ENCODE results near the gene LIPC. TPM values are rescaled to one million over a fixed set of nuclear protein-coding genes. Genes with fewer than 3 reads are reported as not detected.

LIPC gene
- total RNA-seq, 3 donors from 2014 or later (not counting 1 experiment from before 2014, with no cell fraction given), result 5.3 to 7.1 (median 5.3) TPM

- ATAC-seq (peak in 1 of 3 donors; percentile 24), DNase-seq (no peak)
- TF ChIP-seq, protein P1, sequence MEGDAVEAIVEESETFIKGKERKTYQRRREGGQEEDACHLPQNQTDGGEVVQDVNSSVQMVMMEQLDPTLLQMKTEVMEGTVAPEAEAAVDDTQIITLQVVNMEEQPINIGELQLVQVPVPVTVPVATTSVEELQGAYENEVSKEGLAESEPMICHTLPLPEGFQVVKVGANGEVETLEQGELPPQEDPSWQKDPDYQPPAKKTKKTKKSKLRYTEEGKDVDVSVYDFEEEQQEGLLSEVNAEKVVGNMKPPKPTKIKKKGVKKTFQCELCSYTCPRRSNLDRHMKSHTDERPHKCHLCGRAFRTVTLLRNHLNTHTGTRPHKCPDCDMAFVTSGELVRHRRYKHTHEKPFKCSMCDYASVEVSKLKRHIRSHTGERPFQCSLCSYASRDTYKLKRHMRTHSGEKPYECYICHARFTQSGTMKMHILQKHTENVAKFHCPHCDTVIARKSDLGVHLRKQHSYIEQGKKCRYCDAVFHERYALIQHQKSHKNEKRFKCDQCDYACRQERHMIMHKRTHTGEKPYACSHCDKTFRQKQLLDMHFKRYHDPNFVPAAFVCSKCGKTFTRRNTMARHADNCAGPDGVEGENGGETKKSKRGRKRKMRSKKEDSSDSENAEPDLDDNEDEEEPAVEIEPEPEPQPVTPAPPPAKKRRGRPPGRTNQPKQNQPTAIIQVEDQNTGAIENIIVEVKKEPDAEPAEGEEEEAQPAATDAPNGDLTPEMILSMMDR (IDR thresholded peaks at IDR 0.05), result no peak
- Histone ChIP-seq H3K27me3 (ENCODE audit: control insufficient read depth, insufficient read depth, low read length) (no peaks in the 10 kb centered on the region), H3K4me1 (ENCODE audit: control insufficient read depth, insufficient read depth, low read length) (peaks cover 9% of the 10 kb centered on the region), H3K27ac (ENCODE audit: low read length) (no peak overlapping the region), H3K9me3 (ENCODE audit: control insufficient read depth, insufficient read depth, low read length) (no peaks in the 10 kb centered on the region), H3K4me3 (ENCODE audit: low read length) (no peak overlapping the region), H3K36me3 (ENCODE audit: control insufficient read depth, insufficient read depth, low read length) (no peaks in the 10 kb centered on the region)
- H3K4me1 Mint-ChIP-seq, result peaks cover 37 to 44% of the 10 kb centered on the region in 2 donors
- no peak overlapping the region for H3K4me3 Mint-ChIP-seq
- 98% methylated on average over 6 of the region's 6 CpGs for WGBS (ENCODE audit: insufficient coverage)
- H3K9me3 Mint-ChIP-seq, result no peaks in the 10 kb centered on the region
- H3K27me3 Mint-ChIP-seq (ENCODE audit: low read depth in 2 of 2), result no peaks in the 10 kb centered on the region
- no peak overlapping the region for H3K27ac Mint-ChIP-seq
- H3K36me3 Mint-ChIP-seq, result no peaks in the 10 kb centered on the region
- intact Hi-C loops (cut with micrococcal nuclease), result no loop called here
Measured at GRCh38 chr15:58504674-58505234, 73.0 kb downstream of the LIPC start.

DNA sequence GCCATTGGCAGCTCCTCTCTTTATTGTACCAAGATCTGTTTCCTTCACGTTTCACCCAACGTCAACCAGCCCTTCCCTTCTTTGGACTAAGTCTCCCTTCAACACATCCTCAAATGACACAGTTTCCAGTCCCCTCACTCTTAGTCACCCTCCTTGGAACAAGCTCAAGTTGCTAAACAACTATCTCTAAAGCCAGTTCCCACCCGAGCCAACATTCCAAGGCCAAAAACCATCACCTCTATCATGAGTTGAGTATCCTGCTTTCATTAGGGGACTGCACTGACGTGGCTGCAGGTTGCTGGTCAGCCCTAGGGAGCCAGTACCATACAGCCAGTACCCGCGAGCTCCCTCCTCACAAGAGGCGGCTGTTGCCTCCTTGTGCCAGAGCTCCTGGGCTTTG, 73.8 kb downstream of the LIPC start:
- intact Hi-C loops (cut with micrococcal nuclease), result no loop called here
- Histone ChIP-seq H3K27me3 (ENCODE audit: control insufficient read depth, insufficient read depth, low read length) (no peaks in the 10 kb centered on the region), H3K4me3 (ENCODE audit: low read length) (no peak overlapping the region), H3K4me1 (ENCODE audit: control insufficient read depth, insufficient read depth, low read length) (peaks cover 9% of the 10 kb centered on the region), H3K36me3 (ENCODE audit: control insufficient read depth, insufficient read depth, low read length) (no peaks in the 10 kb centered on the region), H3K9me3 (ENCODE audit: control insufficient read depth, insufficient read depth, low read length) (no peaks in the 10 kb centered on the region), H3K27ac (ENCODE audit: low read length) (no peak overlapping the region)
- H3K27me3 Mint-ChIP-seq (ENCODE audit: low read depth in 2 of 2), result no peaks in the 10 kb centered on the region
- H3K27ac Mint-ChIP-seq, result peak overlapping the region in 1 of 2 donors; percentile 72
- ATAC-seq (no peak), DNase-seq (no peak)
- TF ChIP-seq, protein P1 (IDR thresholded peaks at IDR 0.05), result no peak
- no peak overlapping the region for H3K4me3 Mint-ChIP-seq
- H3K4me1 Mint-ChIP-seq, result peaks cover 33 to 37% of the 10 kb centered on the region in 2 donors
- no peaks in the 10 kb centered on the region for H3K9me3 Mint-ChIP-seq
- WGBS (ENCODE audit: insufficient coverage), result 91% methylated on average over 7 of the region's 7 CpGs
- no peaks in the 10 kb centered on the region for H3K36me3 Mint-ChIP-seq

DNA sequence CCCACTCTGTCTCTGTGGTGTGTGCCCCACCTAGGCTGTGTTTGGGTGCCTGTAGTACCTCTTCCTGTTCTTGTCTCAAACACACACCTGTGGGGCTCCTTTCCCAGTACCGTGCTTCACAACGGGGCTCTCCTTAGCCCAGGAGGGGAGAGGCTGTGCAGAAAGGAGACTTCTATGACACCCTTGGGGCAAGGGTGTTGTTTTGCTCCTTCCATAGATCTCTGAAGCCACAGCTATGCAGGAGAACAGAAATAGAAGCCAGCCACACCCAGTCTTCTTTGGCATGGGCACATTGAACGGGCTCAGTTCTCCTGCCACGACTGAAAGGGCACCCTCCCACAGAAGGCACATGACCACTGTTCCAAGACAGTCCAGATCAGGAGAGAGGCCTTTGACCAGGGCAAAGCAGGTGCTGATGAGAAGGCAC, 74.3 kb downstream of the LIPC start:
- Histone ChIP-seq H3K4me3 (ENCODE audit: low read length) (no peak overlapping the region), H3K9me3 (ENCODE audit: control insufficient read depth, insufficient read depth, low read length) (no peaks in the 10 kb centered on the region), H3K27me3 (ENCODE audit: control insufficient read depth, insufficient read depth, low read length) (no peaks in the 10 kb centered on the region), H3K4me1 (ENCODE audit: control insufficient read depth, insufficient read depth, low read length) (peaks cover 9% of the 10 kb centered on the region), H3K27ac (ENCODE audit: low read length) (no peak overlapping the region), H3K36me3 (ENCODE audit: control insufficient read depth, insufficient read depth, low read length) (no peaks in the 10 kb centered on the region)
- Mint-ChIP-seq H3K9me3 (no peaks in the 10 kb centered on the region), H3K4me1 (peaks cover 29 to 33% of the 10 kb centered on the region in 2 donors), H3K27ac (peak overlapping the region in 1 of 2 donors; percentile 72), H3K36me3 (no peaks in the 10 kb centered on the region), H3K4me3 (no peak overlapping the region), H3K27me3 (ENCODE audit: low read depth in 2 of 2) (no peaks in the 10 kb centered on the region)
- ATAC-seq (no peak), DNase-seq (peak in 1 of 2 donors; percentile 12)
- 48% methylated on average over 4 of the region's 4 CpGs for WGBS (ENCODE audit: insufficient coverage)
- intact Hi-C loops (cut with micrococcal nuclease), result no loop called here
- TF ChIP-seq, protein P1 (IDR thresholded peaks at IDR 0.05), result no peak
